GM19468 (cell line): Measurements from ENCODE around the gene HHAT.
A peak's percentile ranks its signal among the peaks of the same experiment; 100 is the strongest.
"Not testable (repeated sequence)": the region's sequence is repeated elsewhere in the genome, so short reads cannot be mapped to it uniquely, and the experiment has no call there.

Experiments used
- ATAC-seq: cut with Tn5 transposase; IDR thresholded peaks from one replicate; pipeline ENCODE4 v1.9.1; 2021; ENCODE audit warnings: mild to moderate bottlenecking, moderate library complexity, moderate number of reproducible peaks; ENCODE audit not compliant: unreplicated experiment; ENCODE audit errors: extremely low read depth

The HHAT gene

DNA sequence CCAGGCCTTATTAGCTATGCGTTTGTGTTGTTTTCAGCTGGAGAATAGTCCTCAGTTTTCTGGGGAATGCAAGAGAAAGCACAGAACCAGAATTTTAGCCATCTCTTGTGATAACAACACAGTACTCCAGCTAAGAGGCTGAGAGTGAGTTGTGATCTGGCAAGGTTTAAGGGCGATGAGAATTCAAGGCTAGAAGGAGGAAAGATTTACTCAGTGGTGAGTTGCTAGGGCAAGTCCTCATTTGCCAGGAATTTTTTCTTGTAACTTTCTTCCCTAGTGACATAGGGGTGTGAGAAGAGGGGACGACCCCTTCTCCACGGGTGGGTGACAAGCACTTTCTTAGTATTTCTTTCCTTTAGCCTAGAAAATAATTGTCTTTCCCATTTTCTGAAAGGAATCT lies 53.2 kb downstream of the HHAT start:
- no peak for ATAC-seq

DNA sequence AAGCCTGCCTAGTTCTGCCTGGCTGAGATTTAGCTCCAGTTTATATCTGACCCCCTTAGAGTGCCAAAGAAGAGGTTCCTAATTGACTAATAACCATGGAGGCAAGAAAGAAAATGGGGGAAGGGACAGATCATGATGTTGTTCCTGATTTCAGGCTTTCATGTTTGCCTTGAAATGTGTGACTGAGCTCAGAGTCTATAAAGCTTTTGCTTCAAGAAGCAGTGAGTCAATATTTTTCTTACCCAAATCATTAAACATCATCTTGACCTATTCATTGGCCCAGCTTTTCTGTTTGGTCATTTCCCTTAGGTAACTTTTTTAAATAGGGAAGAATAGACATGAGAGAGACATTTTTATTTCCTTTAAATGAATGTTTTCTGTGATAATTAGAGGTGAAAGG lies 55.9 kb downstream of the HHAT start:
- no peak for ATAC-seq

DNA sequence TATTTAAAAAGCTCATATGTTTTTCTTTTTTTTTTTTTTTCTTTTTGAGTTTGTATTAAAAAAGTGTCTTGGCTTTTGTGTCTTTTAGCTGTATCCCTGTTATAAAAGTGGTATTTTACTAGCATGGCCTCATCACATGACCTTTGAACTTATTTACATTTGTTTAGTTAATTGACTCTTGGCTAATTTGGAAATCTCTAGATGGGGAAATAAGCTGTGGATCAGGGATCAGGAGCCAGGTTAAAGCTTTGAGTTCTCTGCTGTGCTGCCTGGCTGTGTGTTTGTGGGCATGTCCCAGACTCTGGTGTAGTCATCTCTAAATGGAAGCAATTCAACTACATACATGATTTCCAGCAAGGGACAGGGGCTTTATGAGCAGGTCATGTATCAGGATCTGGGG lies 56.5 kb downstream of the HHAT start:
- no peak for ATAC-seq

DNA sequence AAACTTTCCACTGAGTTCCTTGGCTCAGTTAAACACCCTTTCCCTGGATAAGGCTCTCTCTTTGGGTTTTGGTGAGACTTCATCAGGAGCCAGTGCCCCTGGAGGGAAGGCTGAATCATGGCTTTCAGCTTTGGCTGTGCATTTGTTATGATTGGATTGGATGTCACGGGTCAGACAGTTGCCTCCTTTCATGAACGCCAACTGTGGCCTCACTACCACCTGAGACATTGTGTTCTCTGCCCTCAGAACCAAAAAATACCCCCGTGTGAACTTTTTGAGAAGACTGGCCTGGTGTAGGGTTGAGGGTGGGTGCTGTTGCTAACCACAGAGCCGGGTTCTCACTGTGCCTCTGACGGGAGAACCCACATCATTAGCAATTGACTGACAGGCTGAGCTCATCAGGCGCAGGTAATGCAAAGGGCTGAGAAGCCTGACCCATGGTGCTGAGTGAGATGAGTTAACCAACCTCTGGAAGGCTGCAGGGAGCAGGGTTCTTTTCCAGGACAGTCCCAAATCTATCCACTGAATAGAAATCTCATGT lies 65.6 kb downstream of the HHAT start:
- no peak for ATAC-seq

DNA sequence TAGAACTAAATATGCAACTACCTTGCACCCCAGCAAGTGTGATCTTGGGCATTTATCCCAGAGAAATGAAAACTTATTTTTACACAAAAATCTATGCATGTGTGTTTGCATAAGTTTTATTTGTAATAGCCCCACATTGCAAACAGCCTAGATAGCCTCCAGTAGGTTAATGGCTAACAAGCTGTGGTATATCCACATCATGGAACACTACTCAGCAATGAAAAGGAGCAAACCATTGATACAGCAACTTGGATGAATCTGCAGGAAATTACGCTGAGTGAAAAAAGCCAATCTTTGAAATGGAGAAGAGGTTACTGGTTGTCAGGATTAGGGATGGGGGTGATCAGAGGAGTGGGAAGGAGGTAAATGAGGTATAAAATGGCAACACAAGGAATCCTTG lies 67.8 kb downstream of the HHAT start:
- ATAC-seq = no peak

DNA sequence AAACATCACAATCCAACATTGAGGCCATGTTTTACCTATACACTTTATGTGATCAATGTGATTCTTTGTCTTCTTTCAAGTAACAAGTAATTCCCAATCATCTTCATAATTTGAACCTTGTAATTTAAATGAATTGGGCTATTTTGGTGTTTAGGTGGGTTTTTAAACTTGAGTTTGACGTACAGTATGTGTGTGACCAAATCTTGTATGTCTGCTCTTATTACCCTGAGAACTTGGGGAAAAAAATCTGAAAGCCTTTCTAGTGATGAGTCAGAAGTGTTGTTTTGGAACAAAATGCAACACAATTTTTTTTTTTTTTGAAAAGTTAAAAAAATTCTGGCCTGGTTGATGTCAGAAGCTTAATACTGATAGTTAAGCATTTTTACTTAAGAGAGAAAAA lies 68.5 kb downstream of the HHAT start:
- no peak for ATAC-seq

DNA sequence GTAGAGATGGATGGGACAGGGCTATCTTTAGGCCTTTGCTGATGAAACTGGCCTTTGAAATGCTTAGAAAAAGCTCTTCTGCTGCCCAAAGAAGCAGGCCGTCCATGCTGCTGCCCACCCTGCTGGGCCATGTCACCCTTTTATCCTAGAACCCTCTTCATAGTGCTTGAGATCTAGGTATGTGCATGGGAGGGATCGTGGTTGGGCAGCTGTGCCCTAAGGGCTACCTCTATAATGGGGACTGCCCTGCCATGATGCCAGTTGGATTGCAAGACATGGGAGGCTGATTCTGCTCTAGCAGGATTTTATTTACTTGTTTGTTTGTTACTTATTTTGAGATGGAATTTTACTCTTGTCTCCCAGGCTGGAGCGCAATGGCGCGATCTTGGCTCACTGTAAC lies 69.0 kb downstream of the HHAT start:
- ATAC-seq = no peak

DNA sequence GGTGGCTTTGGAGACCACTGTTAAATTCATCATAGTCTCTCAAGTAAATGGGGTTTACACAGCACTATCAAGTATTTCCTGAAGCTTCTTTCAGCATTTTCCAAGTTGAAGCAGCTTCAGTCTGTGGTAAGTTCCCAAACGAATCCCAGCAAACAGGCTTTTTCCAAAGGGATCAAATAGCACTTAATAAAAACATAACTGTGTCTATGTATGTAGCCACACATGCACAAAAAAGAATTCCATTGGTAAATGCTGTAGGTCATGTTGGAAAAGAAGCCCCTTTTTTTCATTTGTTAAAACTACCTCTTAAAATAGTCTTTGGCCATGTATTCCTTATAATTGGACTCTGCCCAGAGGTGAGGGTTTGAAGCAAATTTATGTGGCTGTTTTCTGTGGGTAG lies 69.8 kb downstream of the HHAT start:
- no peak for ATAC-seq

DNA sequence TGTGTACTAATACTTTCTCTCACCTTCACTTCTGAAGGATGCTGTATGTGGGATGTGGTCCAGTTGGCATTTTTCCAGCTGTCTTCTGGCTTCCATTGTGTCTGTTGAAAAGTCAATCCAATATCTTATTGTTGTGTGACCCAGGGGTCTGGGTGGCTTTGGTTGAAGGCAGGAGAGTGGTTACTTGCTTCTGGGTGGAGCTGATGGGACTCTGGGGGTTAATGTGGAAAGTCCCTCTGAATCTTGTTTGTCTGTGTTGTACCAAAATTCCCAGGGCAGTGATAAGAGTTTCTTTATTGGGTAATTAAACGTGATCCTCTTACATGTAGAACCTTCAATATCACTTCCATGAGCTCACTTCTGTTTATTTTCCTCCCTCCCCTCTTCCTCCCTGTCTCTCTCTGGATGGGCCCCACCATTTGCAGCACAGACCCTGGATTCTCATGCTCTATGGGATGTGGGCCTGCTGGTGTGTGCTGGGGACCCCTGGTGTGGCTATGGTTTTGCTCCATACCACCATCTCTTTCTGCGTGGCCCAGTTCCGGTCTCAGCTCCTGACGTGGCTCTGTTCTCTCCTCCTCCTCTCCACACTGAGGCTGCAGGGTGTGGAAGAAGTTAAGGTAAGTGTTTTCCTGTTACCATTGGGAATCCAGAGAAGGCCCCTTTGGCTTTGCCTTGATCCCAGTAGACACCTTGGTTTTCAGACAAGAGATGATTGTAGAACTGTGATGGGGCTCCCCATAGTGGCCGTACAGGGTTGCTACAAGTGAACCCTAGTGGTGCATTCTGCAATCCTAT lies 71.5 kb downstream of the HHAT start:
- peak; percentile 70 for ATAC-seq

DNA sequence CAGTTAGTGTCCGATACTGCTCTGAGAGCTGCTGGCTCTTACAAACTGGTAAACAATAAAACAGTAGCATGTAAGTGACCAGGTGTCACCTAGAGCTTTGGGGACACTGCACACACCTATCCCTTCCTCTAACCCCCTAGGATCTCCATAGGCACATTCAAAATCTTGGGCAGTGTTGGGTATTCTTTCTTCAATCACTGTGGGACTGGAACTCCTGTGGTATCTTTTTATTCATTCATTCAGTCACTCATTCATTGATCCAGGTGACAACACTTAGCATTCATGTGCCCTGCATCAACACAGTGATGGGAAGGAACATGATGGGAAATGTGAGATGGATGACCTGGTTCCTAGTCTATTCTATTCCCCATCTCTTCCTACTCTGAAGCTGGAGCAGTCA lies 73.9 kb downstream of the HHAT start:
- ATAC-seq = no peak

DNA sequence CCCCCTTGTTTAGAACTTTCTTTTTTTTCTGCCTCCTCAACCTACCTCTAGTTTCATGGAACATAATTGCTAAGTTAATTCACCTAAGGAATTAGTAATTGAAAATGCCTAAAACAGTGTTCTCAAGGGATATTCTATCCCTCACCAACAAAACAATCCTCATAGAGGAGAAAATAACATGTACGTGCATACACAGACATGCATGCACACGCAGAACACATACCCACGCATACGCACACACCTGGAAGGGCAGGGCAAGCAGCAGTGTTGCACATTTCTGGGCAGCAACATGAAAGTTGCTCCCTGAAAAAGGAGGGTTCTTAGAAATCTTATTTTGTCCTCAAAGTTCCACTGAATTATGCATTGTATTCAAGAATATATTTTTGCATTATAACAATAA lies 76.6 kb downstream of the HHAT start:
- ATAC-seq = no peak

DNA sequence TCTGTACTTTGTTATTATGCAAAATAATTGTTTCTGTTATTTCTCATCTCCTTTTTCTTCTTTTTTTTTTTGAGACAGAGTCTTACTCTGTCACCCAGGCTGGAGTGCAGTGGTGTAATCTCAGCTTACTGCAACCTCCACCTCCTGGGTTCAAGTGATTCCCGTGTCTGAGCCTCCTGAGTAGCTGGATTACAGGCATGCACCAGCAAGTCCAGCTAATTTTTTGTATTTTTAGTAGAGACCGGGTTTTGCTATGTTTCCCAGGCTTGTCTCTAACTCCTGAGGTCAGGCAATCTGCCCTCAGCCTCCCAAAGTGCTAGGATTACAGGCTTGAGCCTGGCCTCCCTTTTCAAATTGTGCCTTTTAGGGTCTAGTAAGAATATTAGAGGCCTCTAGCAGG lies 77.6 kb downstream of the HHAT start:
- ATAC-seq = not testable (repeated sequence)

DNA sequence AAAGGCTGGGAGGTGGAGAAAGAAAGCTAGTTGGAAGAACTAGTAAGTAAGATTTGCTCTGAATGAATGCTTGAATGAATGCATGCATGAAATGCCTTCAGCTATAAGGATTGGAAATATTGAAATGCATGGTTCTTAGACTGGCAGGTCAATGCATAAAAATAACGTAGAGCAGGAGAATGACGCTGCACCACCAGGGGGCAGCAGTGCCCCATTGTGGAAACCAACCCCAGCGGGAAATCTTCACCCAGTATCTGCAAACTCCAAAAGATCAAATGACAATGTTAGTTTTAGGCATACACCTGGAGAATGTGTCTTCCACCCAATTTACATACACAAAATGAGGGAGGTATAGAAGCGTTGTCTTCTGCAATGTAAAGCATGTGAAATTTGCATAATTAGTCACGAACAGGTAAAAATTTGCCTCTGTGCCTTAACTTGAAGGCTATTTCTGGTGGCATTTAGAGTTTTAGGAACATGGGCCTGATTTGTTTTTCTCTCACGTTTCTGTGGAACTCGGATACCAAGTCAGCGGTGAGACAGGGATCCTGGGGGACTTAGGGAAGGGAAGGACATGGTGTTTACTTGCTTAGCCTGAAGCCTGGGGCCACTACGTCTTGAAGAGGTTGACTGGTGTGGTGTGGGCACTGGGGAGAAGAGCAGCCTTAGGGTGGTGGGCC lies 78.6 kb downstream of the HHAT start:
- peak; percentile 38 for ATAC-seq

DNA sequence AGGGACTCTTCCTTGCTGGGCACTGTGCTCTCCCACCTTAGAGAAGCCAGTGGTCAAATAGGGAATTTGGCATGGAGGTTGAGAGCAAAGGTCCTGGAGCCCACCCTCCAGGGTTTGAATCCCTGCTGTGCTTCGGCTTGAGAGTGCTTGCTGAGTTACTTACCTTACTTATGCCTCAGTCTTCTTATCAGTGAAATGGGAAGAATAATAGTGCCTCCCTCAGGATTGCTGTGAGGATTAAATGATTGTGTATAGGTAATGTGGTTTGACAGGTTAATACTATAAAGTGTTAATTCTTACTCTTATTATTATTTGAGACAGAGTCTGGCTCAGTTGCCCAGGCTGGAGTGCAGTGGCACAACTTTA lies 79.2 kb downstream of the HHAT start:
- no peak for ATAC-seq

DNA sequence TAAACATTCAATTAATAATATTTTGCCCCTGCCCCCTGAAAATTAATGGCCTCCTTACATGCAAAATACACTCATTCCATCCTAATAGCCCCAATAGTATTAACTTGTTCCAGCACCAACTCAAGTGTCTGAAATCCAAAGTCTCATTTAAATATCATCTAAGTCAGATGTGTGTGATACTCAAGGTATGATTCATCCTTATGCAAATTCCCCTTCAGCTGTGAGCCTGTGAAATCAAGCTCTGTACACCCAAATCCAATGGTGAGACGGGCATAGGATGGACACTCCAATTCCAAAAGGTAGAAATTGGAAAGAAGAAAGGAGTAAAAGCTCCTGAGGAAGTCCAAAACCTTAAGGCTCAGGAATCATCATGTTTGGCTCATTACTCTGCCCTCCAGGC lies 83.5 kb downstream of the HHAT start:
- ATAC-seq = no peak

DNA sequence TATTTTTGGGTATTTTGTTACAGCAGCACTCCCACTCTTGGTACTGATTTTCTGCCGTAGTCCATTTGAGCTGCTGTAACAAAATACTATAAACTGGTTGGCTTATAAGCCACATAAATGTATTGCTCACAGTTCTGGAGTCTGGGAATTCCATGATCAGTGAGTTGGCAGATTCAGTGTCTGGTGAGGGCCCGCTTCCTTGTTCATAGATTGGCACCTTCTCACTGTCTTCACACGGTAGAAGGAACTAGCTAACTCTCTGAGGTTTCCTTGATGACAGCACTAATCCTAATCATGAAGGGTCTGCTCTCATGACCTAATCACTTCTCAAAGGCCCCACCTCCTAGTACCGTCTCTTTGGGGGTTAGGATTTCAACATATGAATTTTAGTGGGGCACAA lies 85.2 kb downstream of the HHAT start:
- no peak for ATAC-seq

DNA sequence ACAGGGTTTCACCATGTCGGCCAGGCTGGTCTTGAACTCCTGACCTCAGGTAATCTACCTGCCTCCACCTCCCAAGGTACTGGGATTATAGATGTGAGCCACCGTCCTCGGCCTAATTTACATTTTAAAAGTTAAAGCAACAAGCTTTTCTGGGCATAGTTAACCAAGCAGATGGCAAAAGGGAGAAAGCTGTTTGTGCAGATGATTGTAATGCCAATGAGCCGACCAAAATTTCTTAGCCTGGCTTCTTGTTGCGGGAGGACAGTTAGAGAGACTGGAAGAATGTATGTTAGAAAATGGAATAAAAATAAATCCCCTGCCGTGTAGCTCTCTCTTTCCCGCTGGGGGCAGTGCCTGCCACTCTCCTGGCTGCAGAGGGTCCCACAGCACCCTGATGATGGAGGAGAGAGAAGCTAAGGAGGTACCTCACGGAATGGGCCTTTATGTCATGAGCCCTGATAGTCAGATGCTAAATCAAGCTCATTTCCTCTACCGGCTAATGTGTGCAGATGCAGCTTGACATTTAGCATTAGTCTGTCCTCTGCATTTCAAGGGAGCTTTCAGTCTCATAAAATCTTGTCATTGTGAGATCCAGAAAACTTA lies 87.2 kb downstream of the HHAT start:
- no peak for ATAC-seq

DNA sequence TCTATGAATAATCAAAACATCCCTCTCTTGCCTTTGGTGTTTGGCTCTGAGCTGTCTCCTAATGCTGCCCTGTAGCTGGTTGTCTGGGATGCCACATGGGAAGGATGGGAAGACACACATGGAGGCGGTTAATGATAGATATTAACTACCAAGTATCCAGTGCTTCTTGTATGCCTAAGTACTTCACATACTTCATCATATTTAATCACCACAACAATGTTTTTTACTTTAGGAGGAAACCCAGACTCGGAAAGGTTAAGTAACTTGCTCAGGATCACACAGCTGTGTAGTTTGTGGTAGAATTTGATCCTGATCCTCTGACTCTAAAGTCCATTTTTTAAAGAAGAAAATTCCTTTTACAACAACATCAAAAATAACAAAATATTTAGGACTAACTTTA lies 88.0 kb downstream of the HHAT start:
- ATAC-seq = no peak

DNA sequence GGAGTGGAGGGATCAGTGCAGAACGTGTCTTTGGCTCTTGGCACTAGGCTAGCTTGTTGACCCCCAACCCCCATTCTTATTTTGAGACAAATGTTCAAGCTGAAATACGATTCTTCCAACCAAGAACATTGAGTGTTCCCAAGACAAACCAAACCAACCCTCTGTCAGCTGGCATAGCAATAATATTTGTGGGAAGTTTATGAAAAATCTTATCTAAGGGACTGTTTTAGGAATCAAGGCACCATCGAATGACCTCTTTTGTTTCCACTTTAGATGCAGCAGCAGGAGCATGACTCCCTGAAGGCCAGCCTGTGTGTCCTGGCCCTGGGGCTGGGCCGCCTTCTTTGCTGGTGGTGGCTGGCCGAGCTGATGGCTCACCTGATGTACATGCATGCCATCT lies 89.2 kb downstream of the HHAT start:
- no peak for ATAC-seq

DNA sequence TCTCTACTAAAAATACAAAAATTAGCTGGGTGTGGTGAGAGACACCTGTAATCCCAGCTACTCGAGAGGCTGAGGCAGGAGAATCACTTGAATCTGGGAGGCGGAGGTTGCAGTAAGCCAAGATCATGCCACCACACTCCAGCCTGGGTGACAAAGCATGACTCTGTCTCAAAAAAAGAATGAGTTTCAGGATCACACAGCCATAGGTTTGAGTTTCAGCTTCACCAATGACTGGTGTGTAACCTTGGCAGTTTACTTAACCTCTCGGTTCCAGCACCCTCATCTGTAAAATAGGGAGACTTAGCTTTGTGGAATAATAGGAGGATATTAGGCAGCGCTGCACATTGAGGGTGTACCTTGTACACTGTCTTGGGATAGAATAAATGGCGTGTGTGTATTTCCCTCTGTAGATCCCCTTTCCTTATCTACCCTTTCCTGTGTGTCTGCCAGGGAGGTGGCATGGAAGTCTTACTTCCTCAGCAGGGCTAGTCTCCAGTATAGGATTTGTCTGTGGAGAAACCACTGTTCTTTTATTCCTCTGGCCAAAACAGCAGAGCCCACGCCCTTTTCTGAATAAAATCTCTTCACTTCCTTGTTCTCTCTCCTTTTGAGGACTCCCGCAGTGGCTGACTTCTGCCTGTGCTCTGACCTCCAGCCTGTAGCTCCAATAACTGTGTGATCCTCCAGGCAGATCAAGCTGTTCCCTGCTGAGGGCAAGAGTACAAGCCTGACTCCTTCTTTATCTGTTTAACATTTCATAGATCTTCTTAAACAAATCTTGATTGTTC lies 90.4 kb downstream of the HHAT start:
- no peak for ATAC-seq

DNA sequence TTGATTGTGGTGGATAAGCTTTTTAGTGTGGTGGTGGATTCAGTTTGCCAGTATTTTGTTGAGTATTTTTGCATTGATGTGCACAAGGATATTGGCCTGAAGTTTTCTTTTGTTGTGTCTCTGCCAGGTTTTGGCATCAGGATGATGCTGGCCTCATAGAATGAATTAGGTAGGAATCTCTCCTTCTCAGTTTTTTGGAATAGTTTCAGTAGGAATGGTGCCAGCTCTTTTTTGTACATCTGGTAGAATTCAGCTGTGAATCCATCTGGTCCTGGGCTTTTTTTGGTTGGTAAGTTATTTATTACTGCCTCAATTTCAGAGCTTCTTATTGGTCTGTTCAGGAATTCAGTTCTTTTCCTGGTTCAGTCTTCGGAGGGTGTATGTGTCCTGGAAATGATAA lies 98.0 kb downstream of the HHAT start:
- ATAC-seq = not testable (repeated sequence)
